Activated effector memory CD4-positive, alpha-beta T cell treated with anti-CD3 and anti-CD28 coated beads, Interleukin-2, amount 50 U/mL, for 16 hours (primary cell): ENCODE data around the gene SUDS3.

Source experiments
- DNase-seq: peaks from one replicate; pipeline ENCODE4 v3.0.0-alpha.2; 2020

Gene SUDS3

GRCh38 chr12:118459110-118459509 is 82.8 kb downstream of the SUDS3 start:
- no peak for DNase-seq

GRCh38 chr12:118463677-118464076 is 87.3 kb downstream of the SUDS3 start:
- DNase-seq: no peak

GRCh38 chr12:118465706-118466105 is 89.4 kb downstream of the SUDS3 start:
- no peak for DNase-seq
